ENCODE measurements around the gene SLC26A6.

SLC26A6 gene

GRCh38 chr3:48635222-48636021, at the start of gene SLC26A6:
SLC26A6 (minus strand) TSS chr3:48635461; CDS start chr3:48635393, 68 bp downstream.
- DNase-seq (ENCODE audit: low read depth, low spot score) = peak; percentile 91

GRCh38 chr3:48684480-48685143, 49.4 kb upstream of the SLC26A6 start:
- no peak for DNase-seq (ENCODE audit: low read depth, low spot score)

- no peak for DNase-seq (ENCODE audit: low read depth, low spot score)
Measured at GRCh38 chr3:48684054-48684349, 48.7 kb upstream of the SLC26A6 start.

DNA sequence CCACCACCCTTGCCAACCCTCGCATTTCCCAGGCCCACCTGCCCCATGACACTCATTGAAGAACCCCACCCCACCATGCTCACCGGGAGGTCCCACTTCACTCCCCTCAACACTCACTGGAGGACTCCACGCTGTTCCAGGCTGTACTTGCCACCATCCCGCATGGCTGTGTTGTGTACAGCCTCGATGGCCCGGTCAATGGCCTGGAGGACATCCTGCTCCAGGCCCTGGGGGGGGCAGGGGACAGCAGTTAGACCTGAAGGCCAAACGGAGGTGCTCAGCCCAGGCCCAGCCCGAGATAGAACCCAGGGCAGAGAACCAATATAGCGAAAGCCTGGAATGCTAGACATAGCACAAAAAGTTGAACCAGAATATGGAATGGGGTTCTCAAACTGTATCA, 47.5 kb upstream of the SLC26A6 start:
- no peak for DNase-seq (ENCODE audit: low read depth, low spot score)

- no peak for DNase-seq (ENCODE audit: low read depth, low spot score)
Measured at GRCh38 chr3:48681974-48682610, 46.8 kb upstream of the SLC26A6 start.

DNA sequence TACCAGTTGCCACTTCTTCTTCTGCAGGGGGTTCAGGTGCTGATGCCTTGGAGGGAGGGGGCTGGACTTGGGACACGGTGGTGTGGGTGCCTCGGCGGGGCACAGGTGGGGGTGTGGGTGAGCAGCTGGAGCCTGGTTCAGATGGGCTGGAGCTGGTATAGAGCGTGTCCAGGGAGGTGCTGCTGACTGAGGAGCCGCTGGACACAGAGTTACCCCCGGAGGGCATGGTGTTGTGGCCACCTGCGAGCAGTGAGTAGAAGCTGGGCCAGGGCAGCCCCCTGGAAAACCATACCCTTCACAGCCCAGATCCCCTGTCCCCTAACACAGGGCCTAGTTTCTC, 46.2 kb upstream of the SLC26A6 start:
- no peak for DNase-seq (ENCODE audit: low read depth, low spot score)

- DNase-seq (ENCODE audit: low read depth, low spot score) = no peak
Measured at GRCh38 chr3:48680811-48681540, 45.7 kb upstream of the SLC26A6 start.

DNA sequence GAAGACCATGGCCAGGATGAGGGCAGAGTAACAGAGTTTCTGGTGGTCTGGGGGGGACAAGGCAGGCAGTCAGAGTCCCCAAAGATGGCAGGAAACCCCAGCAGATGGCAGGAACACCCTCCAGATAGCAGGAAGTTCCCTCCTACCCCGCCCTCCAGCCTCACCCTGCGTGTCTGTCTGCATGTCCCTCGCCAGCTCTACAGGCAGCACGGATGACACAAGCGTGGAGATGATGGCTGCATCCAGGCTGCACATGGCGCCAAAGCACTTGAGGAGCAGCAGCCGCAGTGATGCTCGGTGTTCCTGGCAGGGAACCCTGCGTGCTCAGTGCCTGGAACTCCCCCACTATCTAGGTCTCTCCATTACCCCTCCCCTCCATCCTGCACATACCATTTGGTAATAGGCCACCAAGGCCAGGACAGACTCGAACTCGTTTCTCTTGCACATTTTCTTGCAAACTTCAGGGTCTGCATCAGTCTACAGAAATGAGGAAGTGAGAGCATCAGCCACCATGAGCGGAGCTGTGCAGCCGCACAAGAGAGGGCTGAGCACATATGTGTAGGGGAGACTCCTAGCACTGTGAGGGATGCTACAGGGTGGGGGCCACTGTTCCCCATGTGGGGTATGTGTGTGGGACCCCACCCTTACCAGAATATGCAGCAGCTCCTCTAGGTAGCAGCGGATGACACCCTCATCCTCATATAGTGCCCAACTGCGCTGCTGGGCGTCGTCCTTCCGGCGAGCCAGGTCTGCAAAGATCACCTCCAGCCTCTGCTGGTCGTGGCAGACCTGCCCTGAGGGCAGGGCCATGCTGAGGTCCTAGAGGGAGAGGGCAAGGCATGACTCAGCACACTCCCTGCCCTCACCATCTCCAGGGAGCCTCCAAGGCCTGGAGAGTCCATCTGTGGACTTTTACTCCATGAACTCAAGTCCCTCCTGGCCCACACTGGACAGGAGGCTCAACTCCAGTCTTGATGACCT, 44.4 kb upstream of the SLC26A6 start:
- DNase-seq (ENCODE audit: low read depth, low spot score) = no peak

DNA sequence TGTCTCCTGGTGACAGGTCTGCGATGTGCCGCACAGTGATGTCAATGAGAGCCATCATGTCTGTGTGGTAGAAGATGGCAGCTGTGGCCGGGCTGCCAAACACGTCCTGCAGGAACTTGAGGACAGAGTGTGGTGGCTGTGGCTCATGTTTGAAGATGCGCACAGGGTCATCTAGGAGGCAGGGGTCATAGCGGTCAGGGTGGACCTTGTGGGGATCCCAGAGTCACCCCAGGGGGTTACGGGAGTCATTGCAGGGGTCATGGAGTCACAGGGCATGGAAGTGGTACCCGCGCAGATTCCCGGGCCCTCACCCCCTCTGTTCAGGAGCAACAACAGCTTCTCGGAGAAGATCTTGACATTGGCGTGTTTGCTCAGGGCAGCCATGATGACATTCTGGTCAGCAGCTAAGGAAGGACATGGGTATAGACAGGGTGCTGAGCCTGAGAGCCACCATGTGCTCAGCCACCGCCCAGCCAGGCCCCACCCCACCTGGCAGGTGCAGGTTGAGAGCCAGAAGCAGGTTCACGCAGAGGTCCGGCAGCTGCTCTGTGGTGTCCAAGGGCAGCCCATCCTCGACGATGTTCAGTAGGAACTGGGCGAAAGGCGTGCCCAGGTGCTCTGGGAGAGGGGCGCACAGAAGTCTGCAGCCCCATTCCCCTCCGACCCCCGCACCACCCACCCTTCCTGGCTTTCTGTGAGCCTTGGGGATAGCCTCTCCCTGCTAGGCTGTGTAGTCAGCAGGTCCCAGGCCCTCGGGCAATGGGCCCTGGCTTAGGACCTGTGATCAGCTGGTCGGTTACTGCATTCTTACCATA, 43.5 kb upstream of the SLC26A6 start:
- no peak for DNase-seq (ENCODE audit: low read depth, low spot score)

DNA sequence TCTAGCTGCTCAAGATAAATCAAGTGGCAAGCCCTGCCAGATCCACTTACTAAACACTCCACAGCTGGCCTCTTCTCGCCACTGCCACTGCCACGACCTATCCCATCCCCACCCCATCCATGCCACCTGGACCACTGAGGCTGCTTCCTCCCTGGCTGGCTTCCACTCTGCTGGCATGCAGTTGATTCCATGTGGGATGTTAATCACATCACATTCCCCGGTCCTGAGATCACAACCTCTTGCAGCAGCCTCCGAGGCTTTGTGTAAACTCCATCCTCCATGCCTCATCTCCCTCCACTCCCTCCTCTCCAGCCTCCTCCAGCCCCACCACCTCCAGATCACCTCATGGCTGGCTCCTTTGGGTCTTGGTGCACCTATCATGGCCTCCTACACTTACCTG, 42.8 kb upstream of the SLC26A6 start:
- no peak for DNase-seq (ENCODE audit: low read depth, low spot score)

DNA sequence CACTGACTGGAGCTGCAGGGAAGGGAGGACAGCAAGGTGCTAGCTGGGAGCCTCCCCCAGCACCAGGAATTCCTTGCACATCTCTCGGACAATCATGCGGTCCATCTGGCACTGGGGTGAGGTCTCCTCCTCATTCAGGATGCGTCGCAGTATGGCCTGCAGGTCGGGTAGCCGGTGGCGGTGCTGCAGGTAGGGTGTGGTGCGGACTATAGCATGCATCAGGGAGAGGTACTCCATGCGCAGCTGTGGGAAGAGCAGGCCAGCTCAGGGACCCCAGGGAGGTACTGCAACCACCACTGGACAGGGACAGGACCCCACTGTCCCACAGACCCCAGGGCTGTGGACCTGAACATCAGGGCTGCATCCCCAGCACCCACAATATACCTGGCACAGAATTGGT, 39.2 kb upstream of the SLC26A6 start:
- DNase-seq (ENCODE audit: low read depth, low spot score) = no peak

DNA sequence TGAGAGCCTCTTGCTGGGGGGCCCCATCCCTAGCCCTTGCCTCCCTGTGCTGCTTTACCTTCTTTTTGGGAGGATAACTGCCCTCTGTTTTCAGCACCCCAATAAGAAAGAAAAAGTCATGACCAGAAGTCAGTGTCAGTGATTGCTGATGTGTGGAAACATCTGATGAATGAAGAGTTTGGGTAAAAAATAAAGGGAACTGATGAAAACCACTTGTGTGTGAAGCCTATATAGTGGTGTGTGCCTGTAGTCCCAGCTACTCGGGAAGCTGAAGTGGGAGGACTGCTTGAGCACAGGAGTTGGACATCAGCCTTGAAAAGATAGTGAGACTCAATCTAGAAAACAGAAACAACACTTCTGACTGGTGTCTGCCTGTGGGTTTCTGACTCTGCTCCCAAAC, 37.3 kb upstream of the SLC26A6 start:
- no peak for DNase-seq (ENCODE audit: low read depth, low spot score)

DNA sequence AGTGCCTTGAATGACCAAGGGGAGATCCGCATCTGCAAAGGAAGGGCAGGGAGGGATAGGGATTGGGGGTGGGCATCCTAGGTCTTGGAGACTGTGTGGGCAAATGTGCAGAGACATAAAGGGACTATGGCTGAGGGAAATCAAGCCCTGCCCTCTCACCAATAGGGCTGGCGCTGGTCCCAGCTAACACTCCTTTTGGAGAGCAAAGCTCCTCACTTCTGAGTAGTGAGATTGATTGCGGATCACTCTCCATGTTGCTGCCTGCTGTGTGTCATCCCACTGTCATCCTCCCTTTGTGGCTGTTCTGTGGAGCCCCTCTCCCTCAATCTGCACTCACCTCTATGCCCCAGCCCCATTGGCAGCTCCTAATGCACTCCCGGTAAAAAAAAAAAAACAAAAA, 29.7 kb upstream of the SLC26A6 start:
- no peak for DNase-seq (ENCODE audit: low read depth, low spot score)

DNA sequence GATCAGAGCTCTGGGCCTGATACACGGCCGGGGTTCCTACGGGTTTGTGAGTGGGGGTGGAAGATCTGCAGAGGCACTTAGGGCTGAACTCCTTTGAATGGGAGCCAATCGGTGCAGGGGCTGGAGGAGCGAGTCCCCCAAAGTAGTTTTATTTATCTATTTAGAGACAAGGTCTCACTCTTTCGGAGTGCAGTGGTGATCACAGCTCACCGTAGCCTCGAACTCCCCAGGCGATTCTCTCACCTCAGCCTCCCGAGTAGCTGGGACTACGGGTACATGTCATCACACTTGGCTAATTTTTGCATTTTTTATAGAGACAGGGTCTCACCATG, 29.0 kb upstream of the SLC26A6 start:
- no peak for DNase-seq (ENCODE audit: low read depth, low spot score)

GRCh38 chr3:48663489-48664312, 28.4 kb upstream of the SLC26A6 start:
- DNase-seq (ENCODE audit: low read depth, low spot score) = peak; percentile 74

- no peak for DNase-seq (ENCODE audit: low read depth, low spot score)
Measured at GRCh38 chr3:48662753-48663488, 27.7 kb upstream of the SLC26A6 start, which contains the start of gene CELSR3. CELSR3 (minus strand) TSS chr3:48662886; CDS start chr3:48662634, 252 bp downstream.

- no peak for DNase-seq (ENCODE audit: low read depth, low spot score)
Measured at GRCh38 chr3:48662145-48662752, 27.0 kb upstream of the SLC26A6 start.

- no peak for DNase-seq (ENCODE audit: low read depth, low spot score)
Measured at GRCh38 chr3:48661501-48662144, 26.4 kb upstream of the SLC26A6 start.
